AG20443 (cell line): ENCODE measurements around the gene ASAP3.
"Not testable (repeated sequence)": the region's sequence is repeated elsewhere in the genome, so short reads cannot be mapped to it uniquely, and the experiment has no call there.

Experiments used
- DNase-seq: peaks from one replicate; pipeline ENCODE4 v3.0.0; 2012; ENCODE audit warnings: low spot score, mixed read lengths

Gene ASAP3

DNA sequence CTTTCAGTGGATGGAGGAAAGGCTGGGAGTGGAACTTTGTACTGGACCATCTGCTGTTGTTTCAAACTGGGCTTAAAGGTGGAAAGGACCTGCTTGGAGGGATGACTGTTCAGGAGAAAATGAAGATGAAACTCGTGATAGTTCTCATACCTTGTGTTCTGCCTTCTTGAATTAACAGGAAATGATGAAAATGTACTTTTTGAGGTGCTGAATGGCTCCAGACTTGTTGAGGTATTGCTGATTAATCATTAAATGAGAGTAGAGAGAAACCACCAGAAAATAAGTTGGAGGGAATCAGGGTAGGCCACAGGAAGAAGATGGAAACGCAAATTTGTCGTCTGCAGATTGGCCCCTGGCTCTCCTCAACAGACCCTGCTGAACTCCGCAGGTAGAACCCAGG is 88.1 kb downstream of the ASAP3 start:
- DNase-seq: no peak

DNA sequence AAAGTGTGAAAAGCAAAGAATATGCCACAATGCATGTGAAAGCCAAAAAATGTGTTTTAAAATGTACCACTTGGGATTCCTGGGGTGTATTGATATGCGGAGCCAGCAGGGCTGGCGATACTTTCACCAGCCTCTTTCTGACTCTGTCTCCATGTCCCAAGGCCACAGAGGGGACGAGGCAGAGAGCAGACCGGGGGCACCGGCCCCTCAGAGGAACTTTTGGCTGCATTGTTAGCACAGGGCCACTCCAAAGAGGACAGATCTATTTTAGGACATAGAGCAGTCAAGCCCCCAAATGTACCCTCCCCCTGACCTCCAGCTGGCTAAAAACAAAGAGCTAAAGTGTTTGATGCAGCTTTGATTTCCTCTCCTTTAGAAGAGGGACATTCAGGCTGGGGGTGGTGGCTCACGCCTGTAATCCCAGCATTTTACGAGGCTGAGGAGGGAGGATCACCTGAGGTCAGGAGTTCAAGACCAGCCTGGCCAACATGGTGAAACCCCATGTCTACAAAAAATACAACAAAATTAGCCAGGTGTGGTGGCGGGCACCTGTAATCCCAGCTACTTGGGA is 88.7 kb downstream of the ASAP3 start:
- no peak for DNase-seq

DNA sequence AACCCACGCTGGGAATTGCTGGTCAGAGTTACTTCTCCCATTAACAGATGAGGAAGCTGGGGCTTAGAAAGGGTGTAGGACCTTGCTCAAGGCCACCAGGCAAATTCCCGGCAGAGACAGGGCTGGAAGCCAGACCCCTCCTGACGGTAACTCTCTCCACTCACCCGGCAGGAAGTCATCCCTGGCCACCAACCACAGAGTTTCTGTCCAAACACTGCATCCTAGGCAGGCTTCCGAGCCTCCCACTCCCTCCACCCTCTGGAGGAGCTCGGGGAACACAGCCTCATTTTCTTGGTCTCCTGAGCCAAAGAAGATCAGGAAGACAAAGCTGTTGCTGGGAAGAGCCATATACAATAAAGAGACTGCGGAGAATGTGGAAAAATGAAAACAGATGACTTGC is 89.3 kb downstream of the ASAP3 start:
- peak; percentile 94 for DNase-seq

DNA sequence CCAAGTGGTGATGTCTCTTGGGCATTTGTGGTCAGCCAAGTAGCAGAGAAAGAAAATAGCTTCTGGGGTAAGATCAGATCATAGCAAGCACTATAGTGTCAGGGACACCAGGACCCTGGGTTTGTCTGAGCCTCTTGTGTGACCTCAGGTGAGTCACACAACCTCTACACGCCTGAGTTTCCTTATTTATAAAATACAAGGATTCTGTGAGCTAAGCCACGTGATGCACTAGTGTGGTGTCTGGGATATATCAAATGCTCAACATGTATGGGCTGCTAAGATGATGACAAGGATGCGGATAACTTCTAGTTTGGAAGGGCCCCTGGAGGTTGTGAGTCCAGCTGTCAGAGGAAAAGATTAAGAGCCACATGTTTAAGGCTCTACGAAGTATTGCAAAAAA is 89.8 kb downstream of the ASAP3 start:
- peak; percentile 47 for DNase-seq

DNA sequence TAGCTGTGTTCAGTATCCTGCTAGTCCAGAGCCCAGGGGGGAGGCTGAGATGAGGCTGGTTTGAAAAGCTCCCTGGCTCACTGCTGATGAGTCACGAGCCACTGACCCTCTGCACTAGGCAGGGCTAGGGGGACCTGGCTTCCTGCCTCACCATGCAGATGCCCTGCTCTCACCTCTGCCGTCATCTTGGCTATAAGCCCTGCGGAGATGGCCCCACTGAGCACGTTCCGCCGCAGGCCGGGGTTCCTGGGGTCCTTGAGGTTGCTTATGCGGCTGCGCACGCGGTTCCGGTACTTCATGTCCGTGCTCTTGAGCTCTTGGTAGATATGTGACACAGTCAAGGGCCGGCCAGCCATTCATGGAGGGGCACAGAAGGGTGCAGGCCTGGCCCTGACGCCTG is 90.3 kb downstream of the ASAP3 start:
- DNase-seq: peak; percentile 55

DNA sequence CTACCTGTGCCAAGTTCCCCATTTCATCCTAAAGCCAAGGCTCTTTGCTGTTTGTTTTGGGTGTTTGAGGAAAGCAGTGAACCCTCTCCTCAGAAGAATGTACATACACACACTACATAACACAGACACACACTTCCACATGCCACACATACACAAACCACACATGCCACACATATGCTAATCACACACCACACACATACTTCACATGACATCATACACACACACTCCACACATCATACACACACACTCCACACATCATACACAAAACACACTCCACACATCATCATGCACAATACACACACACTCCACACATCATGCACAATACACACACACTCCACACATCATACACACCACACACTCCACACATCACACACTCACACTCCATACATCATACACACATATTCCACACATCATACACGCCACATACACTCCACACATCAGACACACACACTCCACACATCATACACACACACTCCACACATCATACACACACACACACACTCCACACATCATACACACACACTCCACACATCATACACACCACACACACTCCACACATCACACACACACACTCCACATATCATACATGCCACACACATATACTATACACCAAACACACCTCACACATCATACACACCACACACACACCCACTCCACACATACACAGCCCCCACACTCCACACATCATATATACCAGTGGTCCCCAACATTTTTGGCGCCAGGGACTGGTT is 91.7 kb downstream of the ASAP3 start:
- no peak for DNase-seq

DNA sequence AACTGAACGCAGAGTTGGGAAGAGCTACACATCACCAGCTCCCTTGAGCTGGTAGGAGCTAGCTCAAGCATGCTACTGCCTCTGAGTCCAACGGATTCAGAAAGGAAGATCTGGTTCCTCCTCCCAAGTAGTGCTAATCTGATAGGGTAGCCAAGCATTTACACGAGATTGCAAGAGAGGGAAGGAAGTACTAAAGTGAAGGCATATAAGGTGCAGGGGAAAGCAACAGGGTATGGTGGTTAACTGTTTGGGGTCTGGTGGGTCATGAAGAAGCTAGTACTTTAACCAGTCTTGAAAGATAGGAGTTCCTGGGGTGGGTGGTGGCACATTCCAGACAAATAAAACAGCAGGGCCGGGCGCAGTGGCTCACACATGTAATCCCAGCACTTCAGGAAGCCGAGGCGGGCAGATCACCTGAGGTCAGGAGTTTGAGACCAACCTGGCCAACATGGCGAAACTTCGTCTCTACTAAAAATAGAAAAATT is 94.1 kb downstream of the ASAP3 start:
- DNase-seq: no peak

DNA sequence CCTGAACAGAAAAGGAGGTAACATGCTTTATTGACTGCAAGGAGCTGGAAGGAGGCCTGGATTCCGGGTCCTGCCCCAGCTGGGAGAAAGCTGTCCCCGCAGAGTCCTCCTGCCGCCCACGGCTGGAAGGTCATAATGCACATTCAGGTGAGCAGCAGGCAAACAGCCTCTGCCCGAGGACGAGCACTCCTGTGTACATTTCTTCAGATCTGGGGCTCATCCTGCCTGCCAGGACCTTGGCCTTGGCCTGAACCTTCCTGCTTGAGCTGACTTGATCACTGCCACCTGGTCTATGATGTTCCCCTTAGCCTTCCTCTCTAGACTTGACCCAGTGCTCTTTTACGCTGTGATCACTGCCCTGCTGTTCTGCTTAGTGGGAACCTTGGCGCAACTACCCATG is 96.5 kb downstream of the ASAP3 start:
- no peak for DNase-seq

DNA sequence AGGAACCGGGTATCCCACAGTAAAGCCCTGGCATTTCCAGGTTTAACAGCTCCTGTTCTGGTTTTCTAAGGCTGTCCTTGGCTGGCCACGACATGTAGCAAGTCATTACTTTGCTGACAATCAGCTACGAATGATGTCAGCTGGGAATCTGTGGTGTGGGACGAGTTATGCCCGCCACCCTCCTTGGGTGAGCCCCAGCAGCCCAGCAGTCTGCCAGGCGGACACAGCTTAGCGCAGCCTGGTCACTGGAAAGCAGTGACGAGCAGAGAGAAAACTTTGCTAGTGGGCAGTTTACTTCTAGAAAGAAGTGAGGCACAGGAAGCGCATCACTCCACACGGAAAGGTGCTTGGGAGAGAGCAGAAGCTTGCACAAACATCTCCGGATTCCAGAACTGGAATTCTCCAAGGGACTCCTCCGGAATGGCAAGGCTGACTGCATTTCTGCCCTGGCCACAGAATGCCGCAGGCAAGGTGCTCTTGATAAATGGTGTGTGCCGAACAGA is 98.8 kb downstream of the ASAP3 start:
- peak; percentile 38 for DNase-seq

DNA sequence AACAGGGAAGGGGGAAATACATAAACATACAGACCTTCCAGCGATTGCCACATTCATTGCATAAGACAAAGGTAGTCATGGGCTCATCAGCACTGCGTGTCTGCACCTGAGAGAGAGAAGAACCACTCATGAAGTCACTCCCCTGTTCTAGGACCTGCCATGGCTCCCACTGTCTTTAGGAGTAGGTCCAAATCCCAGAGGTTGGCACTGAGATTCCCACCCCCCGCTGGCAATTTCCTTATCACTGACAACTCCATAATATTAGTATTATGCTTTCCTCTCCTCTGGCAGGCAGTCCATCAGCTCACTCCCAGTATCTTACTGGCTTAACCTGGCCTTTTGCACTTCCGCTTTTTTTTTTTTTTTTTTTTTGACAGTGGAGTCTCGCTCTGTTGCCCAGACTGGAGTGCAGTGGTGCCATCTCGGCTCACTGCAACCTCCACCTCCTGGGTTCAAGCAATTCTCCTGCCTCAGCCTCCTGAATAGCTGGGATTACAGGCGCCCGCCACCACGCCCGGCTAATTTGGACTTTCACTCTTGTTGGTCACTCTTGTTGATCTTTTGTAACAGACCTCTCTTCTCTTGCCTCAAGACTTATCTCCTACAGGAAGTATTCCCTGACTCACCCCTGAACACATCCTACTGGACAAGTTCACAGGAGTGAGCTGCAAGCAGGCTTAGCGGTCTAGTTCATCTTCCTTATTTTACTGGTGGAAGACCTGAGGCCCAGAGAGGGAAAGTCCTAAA is 99.5 kb downstream of the ASAP3 start:
- DNase-seq: peak; percentile 61

DNA sequence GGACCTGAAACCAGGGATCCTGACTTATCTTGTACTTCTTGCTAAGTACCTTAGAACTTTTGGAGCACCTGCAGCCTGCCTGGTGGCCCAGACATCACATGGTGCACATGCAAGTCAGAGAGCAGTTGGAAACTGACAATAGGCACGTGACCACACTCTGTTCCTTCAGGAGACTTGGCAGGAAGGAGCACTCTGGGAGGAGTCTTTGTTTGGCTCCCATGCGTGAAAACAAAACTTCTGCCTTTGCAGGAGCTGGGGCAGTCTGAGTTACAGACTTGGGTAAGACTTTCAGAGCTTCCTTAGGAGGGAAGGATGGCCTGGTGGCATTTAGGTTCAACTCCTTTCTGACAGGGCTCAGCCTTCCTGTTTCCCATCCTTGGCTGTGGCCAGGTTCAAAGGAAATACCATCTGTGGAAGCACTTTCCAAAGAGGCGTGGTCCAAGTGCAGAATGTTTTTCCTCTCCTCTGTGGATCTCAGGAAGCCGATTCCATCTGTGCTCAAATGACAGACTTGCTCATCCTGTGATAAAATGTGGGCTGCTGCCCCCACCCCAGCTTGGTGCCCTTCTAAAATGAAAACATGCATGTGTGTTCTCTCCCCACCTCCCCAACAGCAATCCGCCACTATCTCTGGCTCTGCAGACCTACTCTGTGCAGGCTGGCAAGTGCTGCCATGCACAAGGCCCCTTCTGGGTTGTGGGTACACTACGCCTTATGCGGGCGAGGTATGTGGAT is 100.2 kb downstream of the ASAP3 start:
- DNase-seq: no peak

DNA sequence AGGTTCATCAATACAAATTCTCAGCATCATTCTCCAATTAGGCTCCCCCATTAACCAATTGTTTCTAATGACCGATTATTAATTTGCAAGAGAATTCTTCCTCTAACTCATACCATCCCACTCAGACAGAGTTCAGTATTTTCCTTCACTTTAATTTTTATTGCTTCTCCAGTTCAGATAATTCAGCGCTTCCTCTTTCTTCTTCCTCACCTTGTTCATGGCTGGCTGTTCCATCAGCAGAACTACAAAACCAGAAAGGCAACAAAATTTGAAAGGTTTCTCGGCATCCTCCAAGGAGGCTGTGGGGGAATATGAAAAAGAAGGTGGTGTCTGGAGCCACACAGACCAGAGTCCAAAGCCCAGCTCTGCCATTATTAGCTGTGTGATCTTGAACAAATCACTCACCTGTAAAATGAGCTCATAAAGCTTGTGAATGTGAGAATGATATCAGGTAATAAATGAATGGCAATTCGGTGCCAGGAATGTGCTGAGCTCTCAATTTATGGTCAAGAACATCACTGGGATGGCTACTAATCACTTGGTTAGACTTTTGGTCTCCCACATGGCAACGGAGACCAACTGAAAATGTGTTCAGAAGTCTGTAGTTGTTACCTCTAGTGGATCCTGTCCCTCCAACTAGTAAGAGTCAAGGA is 102.6 kb downstream of the ASAP3 start:
- DNase-seq: no peak

DNA sequence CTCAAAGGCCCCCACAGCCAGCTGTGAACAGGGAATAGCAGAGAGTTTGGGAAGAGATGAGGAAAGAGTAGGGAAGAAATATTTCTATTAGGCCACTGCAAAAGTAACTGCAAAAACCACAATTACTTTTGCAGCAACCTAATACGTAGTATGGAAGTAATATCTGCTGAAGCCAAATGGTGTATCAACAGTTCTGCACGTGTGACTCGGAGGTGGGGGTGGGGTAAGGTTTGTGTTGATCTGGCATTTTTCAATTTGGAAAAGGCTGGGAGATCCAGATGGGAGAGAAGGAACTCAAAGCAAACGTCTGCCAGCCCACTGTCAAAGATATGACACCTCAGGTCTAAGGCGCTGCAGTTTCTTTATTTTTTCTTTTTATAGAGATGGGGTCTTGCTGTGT is 103.3 kb downstream of the ASAP3 start:
- DNase-seq: no peak

DNA sequence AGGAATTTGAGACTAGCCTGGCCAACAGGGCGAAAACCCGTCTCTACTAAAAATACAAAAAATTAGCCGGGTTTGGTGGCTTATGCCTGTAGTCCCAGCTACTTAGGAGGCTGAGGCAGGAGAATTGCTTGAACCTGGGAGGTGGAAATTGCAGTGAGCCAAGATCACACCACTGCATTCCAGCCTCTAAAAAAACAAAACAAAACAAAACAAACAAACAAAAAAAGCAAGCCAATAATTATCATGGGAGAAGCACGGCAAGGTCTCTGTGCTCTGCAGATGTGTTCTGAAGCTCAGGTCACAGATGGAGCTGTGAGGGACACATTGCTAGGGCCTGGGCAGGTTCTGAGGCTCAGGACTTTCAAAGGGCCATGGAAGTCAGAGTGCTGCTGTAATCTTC is 103.7 kb downstream of the ASAP3 start:
- not testable (repeated sequence) for DNase-seq
